ENCODE results near the gene PDE4D.

PDE4D gene

GRCh38 chr5:59542306-59542705 lies 351.2 kb downstream of the PDE4D start:
- no peak for DNase-seq

- DNase-seq, result no peak
Measured at GRCh38 chr5:59540366-59540765, 353.2 kb downstream of the PDE4D start.

DNA sequence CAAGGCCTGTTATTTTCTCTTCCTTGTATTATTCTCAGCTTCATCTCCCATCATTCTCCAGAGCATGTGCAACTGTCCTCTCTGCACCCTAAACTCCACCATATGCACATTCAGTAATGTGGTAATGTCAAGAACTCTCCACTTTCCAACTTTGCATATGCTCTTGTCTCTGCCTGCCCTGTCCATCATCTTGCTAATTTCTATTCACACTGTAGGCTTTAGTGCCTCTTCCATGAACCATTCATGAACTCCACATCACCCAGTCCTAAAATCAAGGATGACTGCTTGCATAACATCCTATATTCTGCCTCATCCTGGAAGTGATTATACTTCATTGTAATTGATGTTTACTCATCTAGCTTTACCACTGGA lies 354.8 kb downstream of the PDE4D start:
- DNase-seq, result no peak

DNA sequence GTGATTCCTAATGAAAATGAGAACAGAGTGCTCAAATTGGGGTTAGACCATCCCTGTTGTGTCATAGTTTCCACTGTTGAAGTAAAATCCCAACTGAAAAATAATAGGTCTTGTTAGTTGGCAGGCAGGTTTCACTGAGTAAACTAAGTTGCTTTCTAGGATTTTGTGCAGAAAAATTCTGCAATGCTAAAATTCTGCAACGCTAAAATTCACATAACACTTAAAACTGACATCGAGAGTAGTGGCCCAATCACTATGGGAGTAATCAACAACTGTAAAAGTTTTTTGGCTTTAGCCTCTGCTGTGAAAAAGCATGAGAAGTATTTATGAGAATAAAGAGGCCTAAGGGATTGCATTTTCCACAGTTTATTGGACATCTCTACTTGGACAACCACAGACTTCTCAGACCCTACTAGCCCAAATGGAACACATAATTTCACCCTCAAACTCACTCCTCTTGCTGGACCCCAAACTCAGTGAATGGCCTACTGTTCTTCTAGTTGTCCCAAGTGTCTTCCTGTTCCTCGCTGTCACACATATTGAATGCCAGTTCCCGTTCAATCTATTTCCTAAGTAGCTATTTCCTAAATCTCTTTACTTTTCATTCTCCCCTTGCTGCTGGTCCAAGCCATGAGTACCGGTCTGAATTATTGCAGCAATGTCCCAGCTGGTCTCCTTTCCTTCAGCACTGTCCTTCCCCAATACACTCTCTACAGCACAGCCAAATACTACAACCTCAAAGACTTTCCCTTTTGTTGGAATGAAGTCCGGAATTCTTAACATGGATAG lies 355.4 kb downstream of the PDE4D start:
- DNase-seq, result no peak

GRCh38 chr5:59536875-59537274 lies 356.7 kb downstream of the PDE4D start:
- DNase-seq, result no peak

- no peak for DNase-seq
Measured at GRCh38 chr5:59535561-59535960, 358.0 kb downstream of the PDE4D start.

DNA sequence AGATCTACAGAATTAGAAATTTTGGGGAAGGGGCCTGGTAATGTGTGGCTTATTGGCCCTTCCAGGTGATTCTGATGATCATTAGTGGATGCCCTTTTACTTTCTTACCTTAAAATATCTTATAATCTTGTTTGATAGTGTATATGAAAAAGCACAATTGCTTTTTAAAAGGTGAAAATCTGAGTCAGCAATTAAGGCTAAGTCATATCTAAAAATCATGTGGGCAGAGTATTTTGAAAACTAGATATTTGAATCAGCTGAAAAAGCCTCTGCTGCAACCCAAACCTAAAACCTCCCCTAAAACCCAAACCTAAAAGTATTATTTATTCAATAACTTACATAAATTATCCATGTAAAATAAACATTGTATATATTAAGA lies 359.8 kb downstream of the PDE4D start:
- DNase-seq, result no peak

DNA sequence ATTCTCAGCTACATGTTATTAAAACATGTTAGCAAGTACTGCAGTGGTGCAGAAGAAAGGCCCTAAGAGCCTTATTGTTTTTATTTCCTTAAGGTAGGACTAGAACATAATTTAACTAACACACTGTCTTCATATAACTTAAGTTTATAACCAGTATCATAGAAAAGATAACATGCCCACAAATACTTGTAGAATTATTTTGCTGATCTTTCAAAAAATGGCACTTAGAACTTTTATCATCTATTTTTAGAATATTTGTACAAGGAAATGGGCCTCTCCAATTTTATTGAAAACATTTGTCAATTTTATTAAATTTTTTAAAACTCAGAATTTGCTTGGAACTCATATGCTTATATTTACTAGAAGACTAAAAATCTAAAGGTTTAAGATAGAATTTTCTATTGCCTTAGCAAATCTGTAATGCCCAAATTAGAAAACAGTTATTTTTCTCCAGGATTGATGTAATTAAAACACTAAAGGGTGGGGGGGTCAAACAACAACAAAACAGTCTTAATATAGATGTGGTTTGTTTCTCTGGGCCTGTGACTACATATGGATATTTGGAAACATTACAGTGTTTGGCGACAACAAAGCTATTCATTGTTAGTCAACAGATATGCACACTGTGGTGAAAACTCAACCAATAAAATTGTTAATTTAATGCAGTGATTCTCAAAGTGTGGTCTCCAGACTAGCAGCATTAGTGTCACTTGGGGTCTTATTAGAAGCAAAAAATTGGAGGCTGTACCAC lies 360.4 kb downstream of the PDE4D start:
- DNase-seq, result no peak

- DNase-seq, result no peak
Measured at GRCh38 chr5:59529239-59529638, 364.3 kb downstream of the PDE4D start.

DNA sequence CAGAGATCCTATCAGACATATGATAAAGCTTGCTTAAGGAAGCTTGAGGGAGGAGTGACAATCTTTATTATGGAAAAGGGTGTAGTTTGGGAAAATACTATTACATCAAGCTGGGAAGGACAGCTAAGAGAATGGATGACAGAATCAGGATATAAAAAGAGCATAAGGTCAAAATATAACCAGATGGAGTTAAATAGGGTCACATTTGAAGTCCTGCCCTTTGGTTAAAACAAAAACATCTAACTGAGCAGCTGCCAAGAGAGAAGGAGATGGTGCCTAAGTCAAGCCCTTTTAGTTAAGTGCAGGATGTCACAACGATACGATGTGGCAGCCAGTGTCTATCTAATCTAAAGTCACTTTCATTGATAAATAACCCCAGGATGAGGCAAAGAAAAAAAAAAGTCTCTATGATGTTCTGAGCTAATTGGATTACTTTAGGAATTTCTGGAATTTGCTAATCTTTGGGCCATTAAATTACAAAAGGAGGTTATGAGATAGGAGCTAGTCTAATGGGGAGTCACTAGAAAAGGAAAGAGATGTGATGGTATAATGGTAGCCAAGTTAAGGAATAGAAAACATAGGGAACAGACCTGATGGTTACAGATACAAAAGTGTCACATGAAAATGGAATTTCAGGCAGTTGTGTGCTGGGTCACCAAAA lies 365.2 kb downstream of the PDE4D start:
- no peak for DNase-seq

- no peak for DNase-seq
Measured at GRCh38 chr5:59525957-59526356, 367.6 kb downstream of the PDE4D start.

- no peak for DNase-seq
Measured at GRCh38 chr5:59525311-59525710, 368.2 kb downstream of the PDE4D start.

DNA sequence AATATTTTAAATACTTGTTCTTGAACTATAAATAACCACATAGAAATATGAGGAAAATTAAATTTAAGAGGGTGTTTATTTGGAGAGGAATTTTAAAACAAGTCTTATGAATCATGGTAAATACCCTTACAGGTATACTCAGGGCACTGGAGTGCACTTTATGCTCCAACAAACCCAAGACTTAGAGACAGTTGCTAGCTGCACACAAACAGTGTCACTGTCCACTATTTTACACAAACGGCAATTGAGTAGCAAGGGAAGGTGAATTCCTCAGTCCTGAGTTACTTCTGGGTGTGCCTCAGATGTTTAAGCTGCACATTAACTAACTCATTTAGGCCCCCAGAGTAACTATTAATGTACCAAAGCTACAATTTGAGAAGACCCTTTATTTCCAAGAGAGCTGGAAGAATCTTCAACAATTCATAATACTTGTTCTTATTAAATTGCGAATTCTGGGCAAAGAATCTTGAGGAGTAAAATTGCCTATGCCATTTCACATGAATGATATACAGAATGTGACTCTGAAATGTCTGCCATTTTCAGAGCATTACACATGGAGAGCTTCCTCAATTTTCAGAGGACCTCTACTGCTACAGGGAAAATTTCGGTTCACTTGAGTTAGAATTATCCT lies 371.2 kb downstream of the PDE4D start:
- no peak for DNase-seq

- DNase-seq, result no peak
Measured at GRCh38 chr5:59521476-59521875, 372.1 kb downstream of the PDE4D start.

DNA sequence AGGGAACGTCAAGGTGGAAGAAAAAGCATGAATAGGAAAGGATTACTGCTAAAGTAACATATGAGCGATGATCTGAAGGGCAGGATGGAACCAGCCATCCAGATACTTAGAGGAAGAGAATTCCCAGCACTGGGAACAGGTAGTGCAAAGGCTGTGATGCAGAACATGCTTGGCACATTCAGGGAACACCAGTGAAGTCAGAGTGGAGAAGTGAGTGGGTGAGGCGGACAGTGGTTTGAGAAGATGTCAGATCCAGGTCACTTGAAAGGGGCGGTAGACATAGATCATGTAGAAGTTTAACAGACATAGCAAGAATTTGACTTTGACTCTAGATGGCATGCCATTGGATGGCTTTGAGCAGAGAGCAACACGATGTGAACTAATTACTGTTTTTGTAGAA lies 374.2 kb downstream of the PDE4D start:
- no peak for DNase-seq

- DNase-seq, result no peak
Measured at GRCh38 chr5:59517926-59518585, 375.5 kb downstream of the PDE4D start.

DNA sequence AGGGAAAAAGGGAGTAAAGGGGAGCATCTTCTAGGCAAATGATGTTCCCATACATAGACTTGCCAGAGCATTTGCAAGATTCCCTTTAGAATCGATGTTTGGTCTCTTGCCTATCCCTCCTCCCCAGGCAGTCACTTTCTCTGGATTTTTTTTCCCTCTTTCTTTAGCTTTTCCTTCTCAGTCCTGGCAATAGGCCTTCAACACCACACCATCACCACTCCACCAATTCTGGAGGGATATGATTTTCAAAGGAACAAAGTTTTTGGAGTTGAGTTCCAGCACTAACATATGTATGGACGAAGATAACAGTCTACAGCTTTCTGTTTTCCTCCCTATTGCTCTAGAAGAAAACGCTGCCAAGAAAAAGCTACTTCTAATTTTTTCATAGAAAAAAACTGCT lies 377.4 kb downstream of the PDE4D start:
- no peak for DNase-seq

- no peak for DNase-seq
Measured at GRCh38 chr5:59506285-59506877, 387.1 kb downstream of the PDE4D start.

DNA sequence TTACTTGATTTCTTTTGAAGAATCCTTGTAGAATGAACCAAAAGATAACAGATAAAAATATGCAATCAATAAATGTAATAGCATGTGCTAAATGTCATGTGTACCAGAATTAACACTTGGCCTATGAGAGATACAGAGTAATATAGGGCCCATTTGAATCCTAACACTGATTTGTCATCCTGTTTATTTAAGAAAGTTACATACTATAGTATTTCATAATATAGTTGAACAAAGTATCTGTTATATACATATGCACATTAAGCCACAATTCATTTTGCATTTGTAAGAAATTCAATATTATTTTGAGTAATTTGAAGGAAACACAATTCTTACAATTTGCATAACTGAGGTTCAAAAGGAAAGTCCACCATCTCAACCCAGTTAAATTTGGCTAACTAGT lies 389.5 kb downstream of the PDE4D start:
- no peak for DNase-seq

- DNase-seq, result no peak
Measured at GRCh38 chr5:59503220-59503619, 390.3 kb downstream of the PDE4D start.

GRCh38 chr5:59501316-59501715 lies 392.2 kb downstream of the PDE4D start:
- DNase-seq, result no peak

- DNase-seq, result no peak
Measured at GRCh38 chr5:59500014-59500413, 393.5 kb downstream of the PDE4D start.

DNA sequence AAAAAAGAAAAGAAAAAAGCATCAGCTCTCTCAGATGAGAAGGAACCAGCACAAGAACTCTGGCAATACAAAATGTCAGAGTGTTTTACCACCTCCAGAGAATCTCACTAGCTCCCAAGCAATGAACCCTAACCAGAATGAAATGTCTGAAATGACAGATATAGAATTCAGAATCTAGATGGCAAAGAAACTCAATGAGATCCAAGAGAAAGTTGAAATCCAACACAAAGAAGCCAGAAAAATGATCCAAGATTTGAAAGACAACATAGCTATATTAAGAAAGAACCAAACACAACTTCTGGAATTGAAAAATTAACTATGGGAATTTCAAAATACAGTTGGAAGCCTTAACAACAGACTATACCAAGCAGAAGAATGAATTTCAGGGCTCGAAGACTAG lies 396.3 kb downstream of the PDE4D start:
- no peak for DNase-seq

Data from activated CD4-positive, alpha-beta T cell treated with anti-CD3 and anti-CD28 coated beads for 48 hours (primary cell).